DMS53 treated with DMSO at 0.1 percent for 48 hours (cell line): ENCODE measurements around the gene SURF1.
"Not testable (repeated sequence)": the region's sequence is repeated elsewhere in the genome, so short reads cannot be mapped to it uniquely, and the experiment has no call there.

Experiments
- DNase-seq: peaks from one replicate; lab custom pipeline; 2025; ENCODE audit not compliant: unreplicated experiment; lab: John Stamatoyannopoulos, UW

The SURF1 gene

GRCh38 chr9:133346021-133346785, 10.1 kb downstream of the SURF1 start:
- DNase-seq, result no peak

- DNase-seq, result no peak
These were observed 10.7 kb downstream of the SURF1 start for GRCh38 chr9:133345596-133345995.

GRCh38 chr9:133344979-133345378, 11.3 kb downstream of the SURF1 start:
- DNase-seq, result no peak

- DNase-seq, result no peak
These were observed 12.2 kb downstream of the SURF1 start for GRCh38 chr9:133344071-133344470.

- DNase-seq, result no peak
These were observed 13.7 kb downstream of the SURF1 start for GRCh38 chr9:133342570-133342969.

DNA sequence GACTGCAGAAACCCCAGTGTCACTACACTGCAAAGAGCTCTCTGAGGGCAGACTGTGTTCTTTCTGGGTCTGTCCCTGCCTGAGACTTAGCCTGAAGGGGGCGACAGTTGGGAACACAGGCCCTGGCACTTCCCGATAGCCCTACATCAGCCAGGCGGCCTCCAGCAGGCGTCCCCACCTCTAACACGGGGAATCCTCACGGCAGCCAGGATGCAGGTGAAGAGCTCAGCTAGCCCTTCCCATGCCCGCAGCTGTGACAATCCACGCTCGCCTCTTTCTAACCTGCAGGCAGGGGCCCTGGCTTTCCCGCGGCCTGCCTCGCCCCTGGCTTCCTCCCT, 14.2 kb downstream of the SURF1 start:
- DNase-seq, result no peak

DNA sequence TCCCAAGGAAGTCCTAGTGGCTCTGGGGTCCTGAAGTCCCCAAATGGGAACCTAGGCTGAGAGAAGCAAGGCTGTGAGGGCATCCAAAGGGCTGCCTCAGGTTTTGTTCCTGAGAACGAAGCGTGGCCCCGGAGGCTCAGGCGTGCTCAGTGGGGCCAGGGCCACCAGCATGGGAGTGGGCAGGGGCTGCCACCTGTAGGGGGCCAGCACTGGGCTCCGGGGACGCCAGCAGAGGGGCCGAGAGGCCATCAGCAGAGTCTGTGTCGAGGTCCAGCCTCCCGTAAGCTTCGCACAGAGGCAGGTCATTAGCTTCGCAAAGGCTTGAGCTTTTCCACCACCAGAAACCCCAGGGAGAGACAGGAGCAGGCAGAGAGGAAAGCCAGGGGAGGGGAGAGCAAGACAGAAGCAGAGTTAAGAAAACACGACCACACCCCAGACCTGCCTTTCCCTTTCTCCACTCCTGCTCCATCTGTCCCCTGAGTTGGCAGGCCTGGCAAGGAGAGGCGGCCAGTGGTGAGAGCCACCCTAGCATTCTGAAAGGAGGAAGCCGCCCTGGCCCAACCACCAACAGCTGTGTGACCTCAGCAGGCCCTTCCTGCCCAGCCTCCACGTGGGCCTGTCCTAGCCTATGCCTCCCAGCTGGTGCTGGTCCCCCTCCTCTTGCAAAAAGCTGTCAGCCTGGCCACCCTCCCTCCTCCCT, 14.8 kb downstream of the SURF1 start:
- DNase-seq, result no peak

- DNase-seq, result no peak
These were observed 15.4 kb downstream of the SURF1 start for GRCh38 chr9:133340916-133341315.

- no peak for DNase-seq
These were observed 16.0 kb downstream of the SURF1 start for GRCh38 chr9:133340256-133340655.

- DNase-seq, result no peak
These were observed 16.6 kb downstream of the SURF1 start for GRCh38 chr9:133339641-133340040.

DNA sequence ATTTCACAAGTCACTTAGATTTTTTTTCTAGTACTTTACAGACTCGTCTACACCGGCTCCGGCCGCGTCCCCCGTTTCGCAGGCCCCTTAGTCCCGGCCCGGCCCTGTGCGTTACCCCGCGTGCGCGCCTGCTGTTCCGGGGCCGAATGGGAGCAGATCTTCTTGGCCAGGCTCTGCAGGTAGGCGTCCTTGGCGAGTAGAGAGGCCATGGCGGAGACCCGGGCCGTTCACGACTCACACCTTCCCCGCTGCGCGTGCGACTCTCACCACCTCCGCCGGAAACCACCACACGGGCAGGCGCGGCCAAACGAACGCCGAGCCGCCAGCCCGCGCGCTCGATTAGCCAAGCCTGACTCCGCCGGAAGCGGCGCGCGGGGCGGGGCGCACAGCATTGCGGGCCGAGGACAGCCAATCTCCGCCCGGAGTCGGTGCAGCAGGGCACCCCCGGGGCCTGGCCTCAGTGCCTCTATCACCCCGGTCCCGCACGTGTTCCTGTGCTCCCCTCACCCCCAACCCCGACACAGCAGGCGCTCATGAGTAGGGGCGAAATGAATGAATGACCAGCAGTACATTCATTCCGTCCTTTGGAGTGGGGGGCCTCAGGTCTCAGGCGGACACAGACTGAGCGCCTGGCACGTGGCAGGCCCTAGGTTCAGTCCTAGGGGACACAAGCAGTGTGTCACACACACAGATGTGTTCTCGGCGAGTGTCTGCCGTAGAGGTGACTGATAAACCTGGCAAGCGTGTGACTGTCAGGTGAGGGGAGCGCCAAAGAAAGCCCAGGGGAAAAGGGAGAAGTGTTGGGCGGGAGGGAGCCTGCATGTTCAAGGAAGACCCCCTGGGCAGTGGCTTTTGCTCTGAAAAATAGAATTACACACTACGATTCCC, 20.1 kb downstream of the SURF1 start, which contains the start of gene SURF6:
Gene SURF6 (minus strand): TSS at position 265 of the 888 bp plus-strand sequence. CDS start 56 bp downstream, at position 209.
- peak; percentile 87 for DNase-seq

DNA sequence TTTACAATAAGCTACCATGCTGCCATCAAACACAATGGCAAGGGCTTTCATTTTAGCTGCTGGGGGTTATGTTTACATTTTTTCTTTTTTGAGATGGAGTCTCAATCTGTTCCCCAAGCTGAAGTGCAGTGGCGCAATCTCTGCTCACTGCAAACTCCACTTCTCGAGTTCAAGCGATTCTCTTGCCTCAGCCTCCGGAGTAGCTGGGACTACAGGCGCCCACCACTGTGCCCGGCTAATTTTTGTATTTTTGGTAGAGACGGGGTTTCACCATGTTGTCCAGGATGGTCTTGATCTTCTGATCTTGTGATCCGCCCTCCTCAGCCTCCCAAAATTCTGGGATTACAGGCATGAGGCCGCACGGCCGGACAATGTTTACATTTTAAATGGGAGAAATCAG, 21.4 kb downstream of the SURF1 start:
- DNase-seq, result not testable (repeated sequence)

GRCh38 chr9:133334161-133334560, 22.1 kb downstream of the SURF1 start:
- no peak for DNase-seq

GRCh38 chr9:133333566-133333965, 22.7 kb downstream of the SURF1 start:
- no peak for DNase-seq

DNA sequence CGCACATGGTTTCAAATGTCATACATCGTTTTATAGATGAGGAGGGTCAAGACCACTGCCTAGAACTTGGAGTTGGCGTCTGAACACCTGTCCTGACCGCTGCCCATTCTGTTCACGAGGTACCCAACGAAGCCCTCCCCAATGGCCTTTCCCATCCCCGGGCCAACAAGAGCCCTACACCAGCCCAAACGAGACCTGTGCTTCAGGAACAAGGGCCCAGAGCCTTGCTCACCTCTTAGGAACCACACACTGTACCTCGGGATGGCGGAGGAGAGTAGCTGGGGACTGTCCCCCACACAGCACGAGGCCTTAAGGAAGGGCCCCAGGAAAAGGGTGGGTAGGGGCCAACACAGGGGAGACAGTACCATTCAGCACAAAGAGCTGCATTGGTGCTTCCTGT, 23.3 kb downstream of the SURF1 start:
- no peak for DNase-seq

DNA sequence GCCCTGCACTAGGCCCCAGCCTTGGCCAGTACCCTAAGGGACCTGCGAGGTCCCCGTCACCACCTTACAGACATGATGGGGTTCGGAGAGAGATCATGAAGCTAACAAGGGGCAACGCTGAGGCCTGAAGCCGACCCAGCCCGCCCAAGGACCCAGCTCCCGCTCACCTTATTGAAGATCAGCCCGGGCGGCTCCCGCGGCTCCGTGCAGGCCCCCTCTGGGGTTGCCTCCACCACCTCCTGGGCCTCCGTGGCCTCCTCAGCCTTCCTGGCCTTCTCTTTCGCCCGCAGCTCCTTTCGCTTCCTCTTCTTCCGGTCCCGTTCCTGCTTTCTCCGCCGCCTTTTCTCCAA, 23.9 kb downstream of the SURF1 start:
- no peak for DNase-seq

DNA sequence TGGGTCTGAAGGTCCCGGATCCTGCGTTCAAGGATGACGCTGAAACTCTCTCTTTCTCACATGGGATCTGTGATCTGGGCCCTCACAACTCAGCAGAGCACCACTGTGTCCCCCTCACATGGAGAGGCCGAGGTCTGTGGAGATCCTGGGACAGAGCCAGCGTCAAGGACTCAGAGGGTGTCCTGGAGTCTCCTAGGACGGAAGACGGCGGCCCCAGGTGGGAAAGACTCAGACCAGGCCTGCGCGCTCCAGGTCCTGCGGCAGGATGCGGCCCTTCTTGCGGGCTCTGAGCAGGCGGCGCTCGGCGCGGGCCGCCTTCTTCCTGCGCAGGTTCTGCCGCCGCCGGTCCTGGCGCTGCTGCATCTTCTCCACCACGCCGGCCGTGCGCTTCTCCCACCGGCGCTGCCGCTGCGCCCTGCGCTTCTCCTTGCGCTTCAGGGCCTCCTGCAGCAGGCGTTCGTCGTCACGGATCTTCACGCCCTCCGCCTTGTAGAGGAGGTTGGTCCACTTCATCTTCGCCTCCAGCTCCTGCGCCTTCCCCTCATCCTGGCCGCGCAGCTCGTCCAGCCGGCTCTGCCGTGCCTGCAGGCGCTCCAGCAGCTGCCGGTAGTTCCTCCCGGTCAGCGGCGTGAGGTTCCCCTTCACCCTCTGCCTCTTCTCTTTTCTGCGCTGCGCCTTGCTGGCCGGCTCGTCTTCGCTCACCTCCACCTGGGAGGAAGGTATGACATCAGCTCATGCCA, 24.5 kb downstream of the SURF1 start:
- DNase-seq, result no peak

DNA sequence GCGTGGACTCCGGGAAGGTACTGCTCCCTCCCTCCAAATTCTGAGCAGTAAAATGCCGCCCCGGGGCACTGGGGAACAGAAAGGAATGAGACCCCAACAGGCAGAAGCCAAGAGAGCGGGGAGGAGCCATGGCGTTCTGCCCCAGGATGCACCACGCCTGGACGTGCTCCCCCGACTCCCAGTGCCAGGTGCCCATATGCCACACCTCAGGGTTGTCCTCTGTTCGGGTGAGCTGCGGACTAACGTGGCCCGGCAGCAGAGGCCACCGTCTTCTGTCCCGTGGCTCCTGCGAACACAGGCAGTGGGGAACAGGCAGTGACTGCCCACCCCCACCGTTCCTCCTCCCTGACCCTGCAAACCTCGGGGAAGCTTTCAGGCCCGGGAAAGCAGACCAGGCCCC, 25.1 kb downstream of the SURF1 start:
- no peak for DNase-seq

GRCh38 chr9:133329306-133330156, 26.8 kb downstream of the SURF1 start:
- DNase-seq, result peak; percentile 32

DNA sequence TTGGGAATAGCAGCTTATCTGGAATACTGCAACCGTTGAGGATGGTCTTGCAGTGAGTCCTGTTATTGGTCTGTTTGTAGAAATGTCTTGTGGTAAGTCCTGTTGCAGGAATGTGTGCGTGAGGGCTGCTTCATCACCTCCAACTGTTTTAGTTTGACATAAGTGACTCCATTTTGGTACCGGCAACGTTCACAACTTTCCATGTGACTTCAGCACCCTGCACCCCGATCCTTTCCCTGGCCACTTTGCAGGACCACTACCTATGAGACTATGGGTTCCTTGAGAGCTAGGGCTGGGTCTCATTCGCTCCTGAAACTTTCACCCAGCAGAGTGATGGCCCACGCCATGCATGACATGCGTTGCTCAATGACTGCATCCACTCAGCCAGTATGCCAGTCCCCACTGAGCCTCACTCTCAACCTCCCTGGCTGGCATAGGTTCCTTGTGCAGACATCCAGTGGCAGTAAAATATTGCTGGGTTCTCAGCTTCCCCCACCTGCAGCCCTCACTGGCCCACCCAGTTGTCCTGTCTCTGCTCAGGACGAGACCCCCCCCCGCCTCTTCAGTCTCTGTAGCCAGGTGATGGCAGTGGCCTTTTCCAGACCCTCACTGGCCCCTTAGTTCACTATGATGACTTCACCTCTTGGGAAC, 28.3 kb downstream of the SURF1 start:
- DNase-seq, result no peak
